Panc1 (cell line): ENCODE results near the gene AMPH. TPM values are rescaled to one million over a fixed set of nuclear protein-coding genes. Genes with fewer than 3 reads are reported as not detected.

Experiments used
- ATAC-seq: fragments of 200-7000 bp; cut with Tn5 transposase; 2 replicates; pipeline ENCODE4 v1.9.1; 2020; ENCODE audit warnings: mild to moderate bottlenecking, moderate library complexity
- BruUV-seq: library from RNA; stranded (reverse); fragments of 400-500 nt; replicated peaks from 2 replicates; lab custom pipeline; 2021; lab: Mats Ljungman, UMichigan
- CTCF ChIA-PET: fragments of 300-600 bp; sonication (Branson Sonifier 250); formaldehyde crosslinking; loops from one replicate; lab custom pipeline; 2022; ENCODE audit warnings: antibody characterized with exemption; lab: Charles Lee
- POLR2A ChIA-PET: fragments of 300-600 bp; sonication (Branson Sonifier 250); formaldehyde crosslinking; loops from one replicate; lab custom pipeline; 2022; ENCODE audit warnings: antibody characterized with exemption; lab: Charles Lee
- DNase-seq: peaks from one replicate; pipeline ENCODE4 v3.0.0-alpha.2; 2010; ENCODE audit warnings: low read depth, low spot score
- H3K27ac ChIP-seq: 2 replicates; pipeline ENCODE4 v1.5.1; 2011; ENCODE audit warnings: mild to moderate bottlenecking, low read length, inconsistent platforms
- H3K27me3 ChIP-seq: fragments of 200-500 bp; sonication (Bioruptor generic); 2 replicates; pipeline ENCODE4 v1.6.0; 2014; ENCODE audit warnings: low read length, inconsistent platforms; ENCODE audit not compliant: control insufficient read depth, insufficient read depth
- H3K36me3 ChIP-seq: fragments of 200-500 bp; sonication (Bioruptor generic); 2 replicates; pipeline ENCODE4 v1.5.1; 2014; ENCODE audit warnings: inconsistent platforms, mild to moderate bottlenecking, low read length, moderate library complexity; ENCODE audit not compliant: control insufficient read depth, insufficient read depth
- H3K4me1 ChIP-seq: 2 replicates; pipeline ENCODE4 v1.5.1; 2011; ENCODE audit warnings: inconsistent platforms, mild to moderate bottlenecking, low read length, moderate library complexity; ENCODE audit not compliant: control insufficient read depth, insufficient read depth
- H3K4me3 ChIP-seq, 2 experiments: 2 replicates each; pipeline ENCODE4 v1.5.1; 2011 to 2012; ENCODE audit warnings: low read depth in 2 of 2, low read length in 2 of 2, mild to moderate bottlenecking in 2 of 2, inconsistent platforms in 1 of 2, moderate library complexity in 1 of 2
- H3K9me3 ChIP-seq: fragments of 200-500 bp; sonication (Bioruptor generic); 2 replicates; pipeline ENCODE4 v1.5.1; 2014; ENCODE audit warnings: low read depth, mild to moderate bottlenecking, inconsistent platforms, low read length, moderate library complexity; ENCODE audit not compliant: control insufficient read depth, insufficient read depth
- POLR2AphosphoS5 ChIP-seq: IDR thresholded peaks from 2 replicates; pipeline ENCODE4 v1.6.1; 2012; ENCODE audit warnings: mild to moderate bottlenecking, low read depth, low read length, moderate library complexity
- REST ChIP-seq, 2 experiments: IDR thresholded peaks; 2 replicates each; pipeline ENCODE4 v1.6.1; 2011 to 2012; ENCODE audit warnings: low read depth in 2 of 2, control low read depth in 1 of 2, low read length in 1 of 2, mild to moderate bottlenecking in 1 of 2, moderate library complexity in 1 of 2; ENCODE audit not compliant: insufficient read depth in 1 of 2
- SIN3A ChIP-seq: IDR thresholded peaks from 2 replicates; pipeline ENCODE4 v1.6.1; 2012; ENCODE audit warnings: low read depth, mild to moderate bottlenecking, low read length, moderate library complexity, borderline replicate concordance; ENCODE audit not compliant: insufficient read depth
- TCF7L2 ChIP-seq: IDR thresholded peaks from 2 replicates; pipeline ENCODE4 v1.6.1; 2011; ENCODE audit warnings: mild to moderate bottlenecking, low read depth, low read length, inconsistent platforms
- in situ Hi-C: cut with HindIII; loops from 2 replicates; pipeline ENCODE4 v1.10.0; 2016; ENCODE audit warnings: low sequenced_read_pairs, low pct_unique_long_range_greater_than_20kb
- intact Hi-C: fragments of 100-400 bp; cut with micrococcal nuclease; formaldehyde crosslinking; loops from one replicate; pipeline ENCODE4 v1.10.0; 2022; ENCODE audit not compliant: unreplicated experiment
- total RNA-seq: library from RNA; stranded (reverse); gene quantifications from one replicate; pipeline ENCODE4 v1.2.1, GENCODE V29; 2021; ENCODE audit not compliant: unreplicated experiment
- TF ChIP-seq, protein P1 (sequence below): fragments of 450-650 bp; IDR thresholded peaks from 2 replicates; pipeline ENCODE4 v1.5.1; 2017; ENCODE audit warnings: mild to moderate bottlenecking

The AMPH gene
- total RNA-seq, 1 experiment from 2014 or later: not detected

DNA sequence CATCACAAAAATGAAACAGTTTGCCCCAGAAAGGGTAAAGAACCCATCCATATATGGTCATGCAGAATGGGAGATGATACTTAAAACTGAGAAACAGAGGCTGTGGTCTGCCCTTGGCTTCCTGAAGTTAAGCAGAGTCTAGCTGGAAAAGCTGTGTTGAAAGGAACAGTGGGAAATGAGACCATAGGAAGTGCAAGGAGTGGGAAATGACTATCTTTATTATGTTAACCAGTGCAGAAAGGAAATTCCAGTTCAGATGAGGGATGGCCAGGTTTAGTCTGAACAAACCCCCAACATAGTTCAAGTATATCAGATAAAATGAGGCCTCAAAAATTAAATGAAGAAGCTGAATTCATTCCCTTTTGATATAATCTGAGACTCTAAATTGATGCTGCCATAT lies 245.5 kb downstream of the AMPH start:
- BruUV-seq: no TSS peak
- TF ChIP-seq SIN3A: no peak
- no peak for TF ChIP-seq TCF7L2
- TF ChIP-seq REST (IDR thresholded peaks at IDR 0.05; ENCODE audit: insufficient read depth in 1 of 2, low read depth in 2 of 2, low read length in 1 of 2): no peak
- TF ChIP-seq POLR2AphosphoS5: no peak
- TF ChIP-seq, protein P1, sequence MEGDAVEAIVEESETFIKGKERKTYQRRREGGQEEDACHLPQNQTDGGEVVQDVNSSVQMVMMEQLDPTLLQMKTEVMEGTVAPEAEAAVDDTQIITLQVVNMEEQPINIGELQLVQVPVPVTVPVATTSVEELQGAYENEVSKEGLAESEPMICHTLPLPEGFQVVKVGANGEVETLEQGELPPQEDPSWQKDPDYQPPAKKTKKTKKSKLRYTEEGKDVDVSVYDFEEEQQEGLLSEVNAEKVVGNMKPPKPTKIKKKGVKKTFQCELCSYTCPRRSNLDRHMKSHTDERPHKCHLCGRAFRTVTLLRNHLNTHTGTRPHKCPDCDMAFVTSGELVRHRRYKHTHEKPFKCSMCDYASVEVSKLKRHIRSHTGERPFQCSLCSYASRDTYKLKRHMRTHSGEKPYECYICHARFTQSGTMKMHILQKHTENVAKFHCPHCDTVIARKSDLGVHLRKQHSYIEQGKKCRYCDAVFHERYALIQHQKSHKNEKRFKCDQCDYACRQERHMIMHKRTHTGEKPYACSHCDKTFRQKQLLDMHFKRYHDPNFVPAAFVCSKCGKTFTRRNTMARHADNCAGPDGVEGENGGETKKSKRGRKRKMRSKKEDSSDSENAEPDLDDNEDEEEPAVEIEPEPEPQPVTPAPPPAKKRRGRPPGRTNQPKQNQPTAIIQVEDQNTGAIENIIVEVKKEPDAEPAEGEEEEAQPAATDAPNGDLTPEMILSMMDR: no peak
- ATAC-seq: no peak
- in situ Hi-C loops: no loop called here
- H3K4me3 ChIP-seq: no peak overlapping the region
- intact Hi-C loops: no loop called here
- no peaks in the 10 kb centered on the region for H3K4me1 ChIP-seq
- DNase-seq: no peak
- H3K27me3 ChIP-seq: peaks cover 26% of the 10 kb centered on the region
- no peak overlapping the region for H3K27ac ChIP-seq
- ChIA-PET POLR2A (no interaction called here), CTCF (interaction anchor here (0.6 kb wide), 1 partner anchor 40 kb away, joined by 3 read pairs; no protein-coding TSS in a partner anchor)
- H3K36me3 ChIP-seq: no peaks in the 10 kb centered on the region
- H3K9me3 ChIP-seq: no peaks in the 10 kb centered on the region

DNA sequence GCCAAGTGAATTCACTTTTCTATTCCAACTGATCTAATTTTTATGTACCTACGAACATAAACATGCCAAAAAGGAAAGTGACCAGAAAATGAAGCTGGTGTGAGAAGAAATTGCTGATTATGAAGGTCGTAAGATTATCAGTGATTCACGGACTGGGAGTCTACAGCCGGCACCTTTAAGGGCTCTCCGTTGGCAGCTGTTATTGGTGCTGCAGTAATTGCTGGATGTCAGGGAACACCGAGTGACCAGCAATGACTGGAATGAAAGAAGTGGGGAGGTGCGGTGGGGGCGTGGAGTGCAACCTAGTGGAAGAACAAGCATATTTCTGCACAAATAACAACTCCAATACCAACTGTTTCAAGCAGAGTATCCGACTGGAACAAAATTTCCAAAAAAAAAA lies 247.9 kb downstream of the AMPH start:
- BruUV-seq: no TSS peak
- Histone ChIP-seq H3K4me1 (no peaks in the 10 kb centered on the region), H3K27ac (no peak overlapping the region), H3K36me3 (no peaks in the 10 kb centered on the region), H3K27me3 (peaks cover 33% of the 10 kb centered on the region), H3K4me3 (no peak overlapping the region), H3K9me3 (no peaks in the 10 kb centered on the region)
- in situ Hi-C loops: no loop called here
- intact Hi-C loops: no loop called here
- DNase-seq: no peak
- ChIA-PET POLR2A (no interaction called here), CTCF (no interaction called here)
- ATAC-seq: no peak
- no peak for TF ChIP-seq REST (IDR thresholded peaks at IDR 0.05; ENCODE audit: insufficient read depth in 1 of 2, low read depth in 2 of 2, low read length in 1 of 2)
- TF ChIP-seq SIN3A: no peak
- TF ChIP-seq, protein P1: no peak
- no peak for TF ChIP-seq TCF7L2
- TF ChIP-seq POLR2AphosphoS5: no peak
